Measurements from ENCODE around the gene PPAN. TPM values are rescaled to one million over a fixed set of nuclear protein-coding genes. Genes with fewer than 3 reads are reported as not detected.

PPAN gene
- total RNA-seq, 2 donors from 2014 or later: 14.6 to 39.0 TPM

- Histone ChIP-seq H3K36me3 (peaks cover 47% of the 10 kb centered on the region), H3K4me1 (ENCODE audit: control insufficient read depth in 1 of 2, low read depth in 2 of 2) (peaks cover 10 to 13% of the 10 kb centered on the region in 2 donors), H3K9me3 (no peaks in the 10 kb centered on the region), H3K4me3 (no peak overlapping the region), H3K27ac (no peak overlapping the region), H3K27me3 (replicated peaks; ENCODE audit: insufficient read depth) (no peaks in the 10 kb centered on the region)
- DNase-seq (ENCODE audit: low spot score) (no peak), ATAC-seq (ENCODE audit: insufficient number of reproducible peaks, low FRiP score, low read depth) (no peak)
- TF ChIP-seq CTCF (IDR thresholded peaks at IDR 0.05): no peak
These were observed 8.7 kb downstream of the PPAN start for GRCh38 chr19:10114651-10115391.

- H3K27ac ChIP-seq: no peak overlapping the region
- TF ChIP-seq CTCF (IDR thresholded peaks at IDR 0.05): no peak
- peaks cover 40% of the 10 kb centered on the region for H3K36me3 ChIP-seq
- no peaks in the 10 kb centered on the region for H3K9me3 ChIP-seq
- peaks cover 14 to 17% of the 10 kb centered on the region in 2 donors for H3K4me1 ChIP-seq (ENCODE audit: control insufficient read depth in 1 of 2, low read depth in 2 of 2)
- DNase-seq (ENCODE audit: low spot score) (no peak), ATAC-seq (ENCODE audit: insufficient number of reproducible peaks, low FRiP score, low read depth) (no peak)
- no peaks in the 10 kb centered on the region for H3K27me3 ChIP-seq (replicated peaks; ENCODE audit: insufficient read depth)
- H3K4me3 ChIP-seq: no peak overlapping the region
These were observed 9.4 kb downstream of the PPAN start for GRCh38 chr19:10115392-10116084.

- Histone ChIP-seq H3K9me3 (no peaks in the 10 kb centered on the region), H3K4me1 (ENCODE audit: control insufficient read depth in 1 of 2, low read depth in 2 of 2) (peaks cover 22 to 24% of the 10 kb centered on the region in 2 donors), H3K27me3 (replicated peaks; ENCODE audit: insufficient read depth) (no peaks in the 10 kb centered on the region), H3K27ac (no peak overlapping the region), H3K36me3 (peaks cover 34% of the 10 kb centered on the region), H3K4me3 (no peak overlapping the region)
- DNase-seq (ENCODE audit: low spot score): no peak
- no peak for ATAC-seq (ENCODE audit: insufficient number of reproducible peaks, low FRiP score, low read depth)
- no peak for TF ChIP-seq CTCF (IDR thresholded peaks at IDR 0.05)
These were observed 10.1 kb downstream of the PPAN start for GRCh38 chr19:10116085-10116865.

GRCh38 chr19:10116866-10117616 lies 10.9 kb downstream of the PPAN start:
- peaks cover 28 to 32% of the 10 kb centered on the region in 2 donors for H3K4me1 ChIP-seq (ENCODE audit: control insufficient read depth in 1 of 2, low read depth in 2 of 2)

More at GRCh38 chr19:10116866-10117616, 10.9 kb downstream of the PPAN start:
- peaks cover 31% of the 10 kb centered on the region for H3K36me3 ChIP-seq
- H3K9me3 ChIP-seq: no peaks in the 10 kb centered on the region
- ATAC-seq (ENCODE audit: insufficient number of reproducible peaks, low FRiP score, low read depth): no peak
- no peak overlapping the region for H3K4me3 ChIP-seq
- no peaks in the 10 kb centered on the region for H3K27me3 ChIP-seq (replicated peaks; ENCODE audit: insufficient read depth)
- DNase-seq (ENCODE audit: low spot score): no peak
- no peak overlapping the region for H3K27ac ChIP-seq
- no peak for TF ChIP-seq CTCF (IDR thresholded peaks at IDR 0.05)

Data from thoracic aorta (tissue), 2 donors.